Measurements from ENCODE around the gene RASAL2.

DNA sequence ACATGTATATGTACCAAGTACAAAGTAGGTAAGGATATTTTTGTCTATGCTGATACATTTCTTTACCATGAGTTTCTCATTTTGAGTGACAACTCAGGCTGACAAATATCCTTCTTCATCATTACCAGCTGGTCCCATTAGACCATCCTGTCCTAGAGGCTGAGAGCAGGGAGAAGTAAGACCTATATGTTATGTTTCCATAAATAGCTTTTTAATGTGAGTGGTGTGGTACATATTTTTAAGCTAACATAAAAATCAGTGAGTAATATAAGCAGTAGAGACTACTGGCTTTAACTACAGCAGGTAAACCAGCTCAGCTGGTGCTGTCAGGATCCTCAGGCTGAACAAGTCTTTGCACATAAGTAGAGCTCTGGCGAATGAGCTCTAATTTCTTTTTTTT is 340.5 kb downstream of the RASAL2 start:
- TF ChIP-seq EZH2 (IDR thresholded peaks at IDR 0.05) = no peak
- no peak for TF ChIP-seq POLR2AphosphoS5 (IDR thresholded peaks at IDR 0.05; ENCODE audit: borderline replicate concordance, low read depth, low read length)
- TF ChIP-seq FOXP2 (optimal IDR thresholded peaks at IDR 0.05; ENCODE audit: control extremely low read depth, extremely low read length, insufficient read depth) = no peak
